Smooth muscle cell (in vitro differentiated cells): ENCODE data around the gene DIP2C. TPM values are rescaled to one million over a fixed set of nuclear protein-coding genes. Genes with fewer than 3 reads are reported as not detected.

Experiments used
- DNase-seq: peaks from one replicate; lab custom pipeline; 2025; ENCODE audit not compliant: unreplicated experiment; lab: John Stamatoyannopoulos, UW
- H2AFZ ChIP-seq: fragments of 200-600 bp; sonication (generic); 2 replicates; pipeline ENCODE4 v1.6.0; 2016; ENCODE audit warnings: antibody characterized with exemption, low read depth, mild to moderate bottlenecking
- H3F3A ChIP-seq: fragments of 200-600 bp; sonication (generic); 2 replicates; pipeline ENCODE4 v1.6.0; 2017; ENCODE audit warnings: antibody characterized with exemption, low read depth
- H3K27ac ChIP-seq: fragments of 200-600 bp; sonication (generic); 2 replicates; pipeline ENCODE4 v1.5.1; 2016; ENCODE audit warnings: low read depth, mild to moderate bottlenecking
- H3K27me3 ChIP-seq: fragments of 200-600 bp; sonication (generic); 2 replicates; pipeline ENCODE4 v1.6.1; 2016; ENCODE audit warnings: low read depth, mild to moderate bottlenecking
- H3K36me3 ChIP-seq: fragments of 200-600 bp; sonication (generic); 2 replicates; pipeline ENCODE4 v1.5.1; 2016; ENCODE audit warnings: low read depth
- H3K4me1 ChIP-seq: fragments of 200-600 bp; sonication (generic); 2 replicates; pipeline ENCODE4 v1.5.1; 2016; ENCODE audit warnings: low read depth
- H3K4me2 ChIP-seq: fragments of 200-600 bp; sonication (generic); 2 replicates; pipeline ENCODE4 v1.6.0; 2016; ENCODE audit warnings: mild to moderate bottlenecking
- H3K4me3 ChIP-seq: fragments of 200-600 bp; sonication (generic); 2 replicates; pipeline ENCODE4 v1.5.1; 2016; ENCODE audit warnings: mild to moderate bottlenecking
- H3K79me2 ChIP-seq: fragments of 200-600 bp; sonication (generic); 2 replicates; pipeline ENCODE4 v1.6.0; 2016; ENCODE audit warnings: low read depth, mild to moderate bottlenecking
- H3K9ac ChIP-seq: fragments of 200-600 bp; sonication (generic); 2 replicates; pipeline ENCODE4 v1.6.0; 2016; ENCODE audit warnings: low read depth
- H3K9me3 ChIP-seq: fragments of 200-600 bp; sonication (generic); replicated peaks from 2 replicates; pipeline ENCODE4 v1.5.1; 2016; ENCODE audit warnings: low read depth
- H4K20me1 ChIP-seq: fragments of 200-600 bp; sonication (generic); 2 replicates; pipeline ENCODE4 v1.6.0; 2016; ENCODE audit warnings: low read depth
- CTCF ChIP-seq: fragments of 200-600 bp; sonication (generic); IDR thresholded peaks from 2 replicates; pipeline ENCODE4 v1.5.1; 2017; ENCODE audit warnings: borderline replicate concordance, mild to moderate bottlenecking, antibody characterized with exemption; ENCODE audit not compliant: insufficient read depth, poor library complexity, severe bottlenecking
- whole genome bisulfite sequencing: methylation state at CpG from one replicate; pipeline ENCODE4 v1.1.7; 2016; ENCODE audit warnings: low lambda C conversion rate; 5-methylcytosine and 5-hydroxymethylcytosine counted together
- polyA plus RNA-seq: library from polyadenylated mRNA; unstranded; fragments of >200 nt; fragmentation: Nextera tagmentation; extraction: Ambion mirVana; gene quantifications from 2 replicates; pipeline ENCODE4 v1.2.1, GENCODE V29; 2016
- total RNA-seq: library from RNA; depleted of rRNA; stranded (reverse); fragments of >200 nt; gene quantifications from 2 replicates; pipeline ENCODE4 v1.2.3, GENCODE V29; 2014

DIP2C gene
- total and polyA plus RNA-seq, 2 experiments from 2014 or later: 14.9 to 15.3 TPM

- H4K20me1 ChIP-seq: peaks cover 13% of the 10 kb centered on the region
- H3K4me1 ChIP-seq: no peaks in the 10 kb centered on the region
- H3F3A ChIP-seq: no peaks in the 10 kb centered on the region
- H3K27me3 ChIP-seq: no peaks in the 10 kb centered on the region
- H3K79me2 ChIP-seq: no peaks in the 10 kb centered on the region
- no peak overlapping the region for H3K27ac ChIP-seq
- H2AFZ ChIP-seq: no peak overlapping the region
- WGBS: 95% methylated on average over 17 of the region's 17 CpGs
- TF ChIP-seq CTCF: no peak
- no peak overlapping the region for H3K9ac ChIP-seq
- no peaks in the 10 kb centered on the region for H3K36me3 ChIP-seq
- no peak overlapping the region for H3K4me2 ChIP-seq
- no peak for DNase-seq
- H3K4me3 ChIP-seq: no peak overlapping the region
- H3K9me3 ChIP-seq: no peaks in the 10 kb centered on the region
Observed at GRCh38 chr10:290026-290725, 399.3 kb downstream of the DIP2C start.

- H2AFZ ChIP-seq: no peak overlapping the region
- no peak overlapping the region for H3K4me2 ChIP-seq
- H3K4me3 ChIP-seq: no peak overlapping the region
Observed at GRCh38 chr10:289581-289980, 399.9 kb downstream of the DIP2C start.

GRCh38 chr10:288316-289200, 400.9 kb downstream of the DIP2C start:
- Histone ChIP-seq H3F3A (no peaks in the 10 kb centered on the region), H3K4me3 (no peak overlapping the region), H3K4me1 (no peaks in the 10 kb centered on the region), H3K27ac (no peak overlapping the region), H3K27me3 (no peaks in the 10 kb centered on the region), H3K4me2 (no peak overlapping the region), H3K9me3 (no peaks in the 10 kb centered on the region), H3K9ac (no peak overlapping the region), H2AFZ (no peak overlapping the region), H3K36me3 (no peaks in the 10 kb centered on the region), H3K79me2 (no peaks in the 10 kb centered on the region), H4K20me1 (peaks cover 10% of the 10 kb centered on the region)
- WGBS: 95% methylated on average over 27 of the region's 27 CpGs
- no peak for TF ChIP-seq CTCF
- DNase-seq: no peak

More at GRCh38 chr10:289581-289980, 399.9 kb downstream of the DIP2C start:
- H3K9me3 ChIP-seq: no peaks in the 10 kb centered on the region
- no peaks in the 10 kb centered on the region for H3K79me2 ChIP-seq
- 98% methylated on average over 9 of the region's 9 CpGs for WGBS
- H3K27ac ChIP-seq: no peak overlapping the region
- H4K20me1 ChIP-seq: peaks cover 13% of the 10 kb centered on the region
- DNase-seq: no peak
- no peaks in the 10 kb centered on the region for H3K36me3 ChIP-seq
- TF ChIP-seq CTCF: no peak
- H3K27me3 ChIP-seq: no peaks in the 10 kb centered on the region
- no peaks in the 10 kb centered on the region for H3F3A ChIP-seq
- H3K9ac ChIP-seq: no peak overlapping the region
- no peaks in the 10 kb centered on the region for H3K4me1 ChIP-seq
